NCI-H345 (cell line): ENCODE measurements around the gene BEND7.
"Not testable (repeated sequence)": the region's sequence is repeated elsewhere in the genome, so short reads cannot be mapped to it uniquely, and the experiment has no call there.

ENCODE experiments used
- DNase-seq: peaks from one replicate; lab custom pipeline; 2025; lab: John Stamatoyannopoulos, UW

BEND7 gene

GRCh38 chr10:13481690-13482089 lies 47.1 kb downstream of the BEND7 start:
- DNase-seq: no peak

- no peak for DNase-seq
Observed at GRCh38 chr10:13475124-13475523, 53.7 kb downstream of the BEND7 start.

- DNase-seq: no peak
Observed at GRCh38 chr10:13473986-13474385, 54.8 kb downstream of the BEND7 start.

- no peak for DNase-seq
Observed at GRCh38 chr10:13472359-13472758, 56.5 kb downstream of the BEND7 start.

GRCh38 chr10:13470270-13470669 lies 58.5 kb downstream of the BEND7 start:
- DNase-seq: no peak

- DNase-seq: no peak
Observed at GRCh38 chr10:13462551-13462950, 66.3 kb downstream of the BEND7 start.

- no peak for DNase-seq
Observed at GRCh38 chr10:13458687-13459012, 70.2 kb downstream of the BEND7 start.

GRCh38 chr10:13457958-13458686 lies 70.7 kb downstream of the BEND7 start:
- no peak for DNase-seq

GRCh38 chr10:13453896-13454295 lies 74.9 kb downstream of the BEND7 start:
- DNase-seq: no peak

GRCh38 chr10:13450069-13450468 lies 78.7 kb downstream of the BEND7 start:
- no peak for DNase-seq

- DNase-seq: no peak
Observed at GRCh38 chr10:13449296-13449695, 79.5 kb downstream of the BEND7 start.

- DNase-seq: no peak
Observed at GRCh38 chr10:13448216-13448615, 80.6 kb downstream of the BEND7 start.

GRCh38 chr10:13445656-13446400 lies 83.0 kb downstream of the BEND7 start:
- DNase-seq: no peak

GRCh38 chr10:13441476-13441875 lies 87.3 kb downstream of the BEND7 start:
- no peak for DNase-seq

GRCh38 chr10:13440185-13441061 lies 88.4 kb downstream of the BEND7 start:
- DNase-seq: peak; percentile 63

- peak; percentile 16 for DNase-seq
Observed at GRCh38 chr10:13439313-13440184, 89.3 kb downstream of the BEND7 start.

- DNase-seq: no peak
Observed at GRCh38 chr10:13437026-13437555, 91.7 kb downstream of the BEND7 start.

GRCh38 chr10:13427943-13428342 lies 100.9 kb downstream of the BEND7 start:
- DNase-seq: not testable (repeated sequence)

- DNase-seq: no peak
Observed at GRCh38 chr10:13425397-13425796, 103.4 kb downstream of the BEND7 start.

GRCh38 chr10:13422800-13423199 lies 106.0 kb downstream of the BEND7 start:
- DNase-seq: no peak

GRCh38 chr10:13421382-13421917 lies 107.4 kb downstream of the BEND7 start:
- DNase-seq: no peak
